Vagina (tissue), 2 donors: ENCODE data around the gene ERBB4. TPM values are rescaled to one million over a fixed set of nuclear protein-coding genes. Genes with fewer than 3 reads are reported as not detected.
"Not testable (repeated sequence)": the region's sequence is repeated elsewhere in the genome, so short reads cannot be mapped to it uniquely, and the experiment has no call there.

ENCODE experiments used
- DNase-seq, 2 donors: peaks; one replicate each; pipeline ENCODE4 v3.0.0-alpha.2; 2017; ENCODE audit errors: extremely low spot score in 2 of 2
- H3K27ac ChIP-seq: fragments of 200-600 bp; sonication (generic); one replicate; pipeline ENCODE4 v1.5.1; 2019
- H3K27me3 ChIP-seq: fragments of 200-600 bp; sonication (generic); one replicate; pipeline ENCODE4 v1.5.1; 2019
- H3K36me3 ChIP-seq, 2 donors: fragments of 200-600 bp; sonication (generic); one replicate each; pipeline ENCODE4 v1.5.1; 2017 to 2019
- H3K4me1 ChIP-seq: fragments of 200-600 bp; sonication (generic); one replicate; pipeline ENCODE4 v1.5.1; 2019
- H3K4me3 ChIP-seq, 2 donors: fragments of 200-600 bp; sonication (generic); 1 replicate in 1 of 2; 2 replicates in 1 of 2; pipeline ENCODE4 v1.5.1; 2016 to 2019
- H3K9me3 ChIP-seq: fragments of 200-600 bp; sonication (generic); one replicate; pipeline ENCODE4 v1.5.1; 2019
- POLR2A ChIP-seq, 2 donors: fragments of 450-650 bp; IDR thresholded peaks; one replicate each; pipeline ENCODE4 v1.6.1; 2017; ENCODE audit warnings: antibody characterized with exemption in 2 of 2, mild to moderate bottlenecking in 2 of 2, moderate library complexity in 2 of 2
- POLR2AphosphoS5 ChIP-seq, 2 donors: sonication (generic); formaldehyde crosslinking; IDR thresholded peaks; one replicate each; pipeline ENCODE4 v1.9.0; 2017; ENCODE audit warnings: antibody characterized with exemption in 2 of 2, mild to moderate bottlenecking in 2 of 2, low read depth in 1 of 2; ENCODE audit not compliant: insufficient read depth in 1 of 2
- intact Hi-C: fragments of 100-400 bp; cut with DNase I; formaldehyde crosslinking; loops from one replicate; pipeline ENCODE4 v1.15.1; 2023
- total RNA-seq: library from RNA; depleted of rRNA; stranded (reverse); fragments of >200 nt; gene quantifications from one replicate; pipeline ENCODE4 v1.2.3, GENCODE V29; 2016
- TF ChIP-seq, protein P1 (sequence below), 3 experiments: fragments of 450-650 bp in 2 of 3; fragments of 200-600 bp in 1 of 3; sonication (generic) in 1 of 3; IDR thresholded peaks; one replicate each; pipeline ENCODE4 v1.5.1; 2017 to 2019; ENCODE audit warnings: antibody characterized with exemption in 3 of 3, mild to moderate bottlenecking in 2 of 3, moderate library complexity in 2 of 3

Gene ERBB4
- total RNA-seq, 1 donor from 2014 or later: 0.25 TPM

DNA sequence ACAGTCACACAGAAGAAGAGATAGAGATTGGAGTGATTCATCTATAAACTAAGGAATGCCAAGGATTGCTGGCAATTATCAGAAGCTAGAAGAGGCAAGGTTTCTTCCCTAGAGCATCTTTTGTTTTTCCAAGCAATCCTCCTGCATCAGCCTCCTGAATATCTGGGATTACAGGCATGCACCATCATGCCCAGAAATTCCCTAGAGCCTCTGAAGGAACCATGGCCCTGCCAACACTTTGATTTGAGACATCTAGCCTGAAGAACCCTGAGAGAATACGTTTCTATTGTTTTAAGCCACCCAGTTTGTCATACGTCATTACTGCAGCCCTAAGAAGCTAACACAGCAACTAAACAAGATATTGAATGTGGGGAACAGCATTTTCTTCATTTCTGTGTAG is 525.0 kb downstream of the ERBB4 start:
- Histone ChIP-seq H3K4me3 (no peak overlapping the region), H3K27me3 (no peaks in the 10 kb centered on the region), H3K9me3 (no peaks in the 10 kb centered on the region), H3K4me1 (no peaks in the 10 kb centered on the region), H3K36me3 (no peaks in the 10 kb centered on the region), H3K27ac (no peak overlapping the region)
- no peak for TF ChIP-seq POLR2A (IDR thresholded peaks at IDR 0.05)
- TF ChIP-seq POLR2AphosphoS5 (IDR thresholded peaks at IDR 0.05; ENCODE audit: insufficient read depth in 1 of 2, low read depth in 1 of 2): no peak
- TF ChIP-seq, protein P1, sequence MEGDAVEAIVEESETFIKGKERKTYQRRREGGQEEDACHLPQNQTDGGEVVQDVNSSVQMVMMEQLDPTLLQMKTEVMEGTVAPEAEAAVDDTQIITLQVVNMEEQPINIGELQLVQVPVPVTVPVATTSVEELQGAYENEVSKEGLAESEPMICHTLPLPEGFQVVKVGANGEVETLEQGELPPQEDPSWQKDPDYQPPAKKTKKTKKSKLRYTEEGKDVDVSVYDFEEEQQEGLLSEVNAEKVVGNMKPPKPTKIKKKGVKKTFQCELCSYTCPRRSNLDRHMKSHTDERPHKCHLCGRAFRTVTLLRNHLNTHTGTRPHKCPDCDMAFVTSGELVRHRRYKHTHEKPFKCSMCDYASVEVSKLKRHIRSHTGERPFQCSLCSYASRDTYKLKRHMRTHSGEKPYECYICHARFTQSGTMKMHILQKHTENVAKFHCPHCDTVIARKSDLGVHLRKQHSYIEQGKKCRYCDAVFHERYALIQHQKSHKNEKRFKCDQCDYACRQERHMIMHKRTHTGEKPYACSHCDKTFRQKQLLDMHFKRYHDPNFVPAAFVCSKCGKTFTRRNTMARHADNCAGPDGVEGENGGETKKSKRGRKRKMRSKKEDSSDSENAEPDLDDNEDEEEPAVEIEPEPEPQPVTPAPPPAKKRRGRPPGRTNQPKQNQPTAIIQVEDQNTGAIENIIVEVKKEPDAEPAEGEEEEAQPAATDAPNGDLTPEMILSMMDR (IDR thresholded peaks at IDR 0.05): no peak
- no peak for DNase-seq
- intact Hi-C loops: no loop called here

DNA sequence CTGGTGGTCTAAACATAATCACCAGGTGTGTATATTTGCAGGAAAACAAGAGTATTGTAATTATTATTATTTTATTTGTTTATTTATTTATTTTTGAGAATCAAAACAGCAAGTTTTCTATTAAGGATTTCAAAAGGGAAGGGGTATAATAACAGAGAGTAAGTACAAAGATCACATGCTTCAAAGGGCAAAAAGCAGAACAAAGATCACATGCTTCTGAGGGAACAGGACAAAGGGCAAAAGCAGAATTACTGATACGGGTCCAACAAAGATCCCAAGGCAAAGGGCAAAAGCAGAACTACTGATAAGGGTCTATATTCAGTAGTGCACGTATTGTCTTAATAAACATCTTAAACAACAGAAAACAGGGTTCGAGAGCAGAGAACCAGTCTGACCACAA is 528.3 kb downstream of the ERBB4 start:
- H3K9me3 ChIP-seq, H3K27me3 ChIP-seq, H3K4me3 ChIP-seq, DNase-seq, H3K27ac ChIP-seq, intact Hi-C loops, H3K36me3 ChIP-seq, H3K4me1 ChIP-seq: not testable (repeated sequence)

DNA sequence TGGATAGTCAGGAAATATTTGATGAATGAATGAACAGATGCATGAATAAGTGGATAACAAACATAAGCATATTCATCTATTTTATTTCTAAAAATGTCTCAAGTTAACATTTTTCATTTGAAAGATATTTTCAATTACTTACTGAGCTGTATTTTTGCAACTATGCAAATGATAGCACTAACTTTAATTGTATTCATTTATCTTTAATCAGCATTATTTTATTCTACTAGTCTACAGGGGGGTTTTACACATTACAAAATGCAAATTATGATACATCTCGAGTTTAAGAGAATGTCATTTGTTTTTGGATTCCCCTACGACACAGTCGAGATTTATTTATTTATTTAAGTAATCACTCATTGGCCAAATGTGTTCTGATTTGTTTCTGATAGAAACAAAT is 530.6 kb downstream of the ERBB4 start:
- no peaks in the 10 kb centered on the region for H3K4me1 ChIP-seq
- H3K27me3 ChIP-seq: no peaks in the 10 kb centered on the region
- no peak overlapping the region for H3K27ac ChIP-seq
- TF ChIP-seq, protein P1 (IDR thresholded peaks at IDR 0.05): no peak
- no peak for TF ChIP-seq POLR2AphosphoS5 (IDR thresholded peaks at IDR 0.05; ENCODE audit: insufficient read depth in 1 of 2, low read depth in 1 of 2)
- TF ChIP-seq POLR2A (IDR thresholded peaks at IDR 0.05): no peak
- no peaks in the 10 kb centered on the region for H3K9me3 ChIP-seq
- H3K4me3 ChIP-seq: no peak overlapping the region
- intact Hi-C loops: no loop called here
- no peaks in the 10 kb centered on the region for H3K36me3 ChIP-seq
- no peak for DNase-seq

DNA sequence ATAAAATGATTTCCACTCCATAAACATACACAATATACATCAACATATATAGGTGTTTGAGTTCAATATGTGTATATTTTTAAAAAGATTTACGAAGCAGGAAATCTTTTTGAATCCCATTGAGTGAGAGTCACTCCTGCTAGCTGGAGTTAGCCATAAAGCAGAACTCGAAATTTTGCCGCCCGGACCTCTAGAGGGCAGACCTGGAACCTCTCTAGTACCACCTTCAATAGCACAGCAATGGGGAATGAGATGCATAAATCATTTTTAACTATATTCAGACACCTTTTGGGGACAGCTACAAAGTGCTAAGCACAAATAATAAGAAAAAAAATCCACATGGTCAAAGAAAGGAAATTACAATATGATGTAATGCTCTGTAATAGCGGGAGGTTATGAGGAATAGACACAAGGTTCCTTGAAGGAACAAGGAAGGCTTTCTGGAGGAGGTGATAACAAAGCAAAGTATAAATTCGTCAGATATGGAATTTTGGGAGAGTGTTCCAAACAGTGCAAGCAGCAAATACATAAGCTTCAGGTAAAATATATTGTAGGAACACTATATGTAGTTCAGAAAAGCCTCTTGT is 533.4 kb downstream of the ERBB4 start:
- intact Hi-C loops: no loop called here
- TF ChIP-seq POLR2A (IDR thresholded peaks at IDR 0.05) (no peak), POLR2AphosphoS5 (IDR thresholded peaks at IDR 0.05; ENCODE audit: insufficient read depth in 1 of 2, low read depth in 1 of 2) (no peak)
- TF ChIP-seq, protein P1 (IDR thresholded peaks at IDR 0.05): no peak
- Histone ChIP-seq H3K9me3 (no peaks in the 10 kb centered on the region), H3K36me3 (no peaks in the 10 kb centered on the region), H3K27me3 (no peaks in the 10 kb centered on the region), H3K4me1 (no peaks in the 10 kb centered on the region), H3K27ac (no peak overlapping the region), H3K4me3 (no peak overlapping the region)
- DNase-seq: no peak

DNA sequence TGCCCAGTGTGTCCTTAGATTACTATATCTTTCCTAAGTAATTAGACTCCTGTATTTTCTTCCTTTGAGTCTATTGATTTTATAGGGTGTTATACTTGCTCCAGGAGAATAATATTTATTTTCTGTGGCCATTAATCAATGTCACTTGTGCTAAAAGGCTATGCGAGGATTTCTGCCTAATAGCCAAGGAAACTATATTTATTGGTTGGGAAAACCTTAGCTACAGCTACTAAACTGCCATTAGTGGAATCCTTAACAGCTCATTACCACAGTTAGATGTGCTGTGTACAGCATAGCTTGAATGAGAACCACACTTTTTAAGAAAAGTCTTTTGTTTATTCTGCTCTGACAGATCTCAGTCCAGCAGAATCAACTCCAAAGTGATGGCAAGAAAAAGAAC is 537.3 kb downstream of the ERBB4 start:
- intact Hi-C loops: no loop called here
- no peaks in the 10 kb centered on the region for H3K9me3 ChIP-seq

More for the DNA sequence above, 537.3 kb downstream of the ERBB4 start:
- Histone ChIP-seq H3K4me1 (no peaks in the 10 kb centered on the region), H3K36me3 (no peaks in the 10 kb centered on the region), H3K27me3 (no peaks in the 10 kb centered on the region), H3K27ac (no peak overlapping the region), H3K4me3 (no peak overlapping the region)
- DNase-seq: no peak
- TF ChIP-seq, protein P1 (IDR thresholded peaks at IDR 0.05): no peak
- no peak for TF ChIP-seq POLR2A (IDR thresholded peaks at IDR 0.05)
- no peak for TF ChIP-seq POLR2AphosphoS5 (IDR thresholded peaks at IDR 0.05; ENCODE audit: insufficient read depth in 1 of 2, low read depth in 1 of 2)
